Vagina (tissue), 2 donors: Measurements from ENCODE around the gene APOB. TPM values are rescaled to one million over a fixed set of nuclear protein-coding genes. Genes with fewer than 3 reads are reported as not detected.

ENCODE experiments used
- DNase-seq, 2 donors: peaks; one replicate each; pipeline ENCODE4 v3.0.0-alpha.2; 2017; ENCODE audit errors: extremely low spot score in 2 of 2
- H3K27ac ChIP-seq: fragments of 200-600 bp; sonication (generic); one replicate; pipeline ENCODE4 v1.5.1; 2019
- H3K27me3 ChIP-seq: fragments of 200-600 bp; sonication (generic); one replicate; pipeline ENCODE4 v1.5.1; 2019
- H3K36me3 ChIP-seq, 2 donors: fragments of 200-600 bp; sonication (generic); one replicate each; pipeline ENCODE4 v1.5.1; 2017 to 2019
- H3K4me1 ChIP-seq: fragments of 200-600 bp; sonication (generic); one replicate; pipeline ENCODE4 v1.5.1; 2019
- H3K4me3 ChIP-seq, 2 donors: fragments of 200-600 bp; sonication (generic); 1 replicate in 1 of 2; 2 replicates in 1 of 2; pipeline ENCODE4 v1.5.1; 2016 to 2019
- H3K9me3 ChIP-seq: fragments of 200-600 bp; sonication (generic); one replicate; pipeline ENCODE4 v1.5.1; 2019
- CTCF ChIP-seq, 3 experiments: fragments of 450-650 bp in 2 of 3; fragments of 200-600 bp in 1 of 3; sonication (generic) in 1 of 3; IDR thresholded peaks; one replicate each; pipeline ENCODE4 v1.5.1; 2017 to 2019; ENCODE audit warnings: antibody characterized with exemption in 3 of 3, mild to moderate bottlenecking in 2 of 3, moderate library complexity in 2 of 3
- POLR2A ChIP-seq, 2 donors: fragments of 450-650 bp; IDR thresholded peaks; one replicate each; pipeline ENCODE4 v1.6.1; 2017; ENCODE audit warnings: antibody characterized with exemption in 2 of 2, mild to moderate bottlenecking in 2 of 2, moderate library complexity in 2 of 2
- POLR2AphosphoS5 ChIP-seq, 2 donors: sonication (generic); formaldehyde crosslinking; IDR thresholded peaks; one replicate each; pipeline ENCODE4 v1.9.0; 2017; ENCODE audit warnings: antibody characterized with exemption in 2 of 2, mild to moderate bottlenecking in 2 of 2, low read depth in 1 of 2; ENCODE audit not compliant: insufficient read depth in 1 of 2
- intact Hi-C: fragments of 100-400 bp; cut with DNase I; formaldehyde crosslinking; loops from one replicate; pipeline ENCODE4 v1.15.1; 2023
- total RNA-seq: library from RNA; depleted of rRNA; stranded (reverse); fragments of >200 nt; gene quantifications from one replicate; pipeline ENCODE4 v1.2.3, GENCODE V29; 2016

APOB gene
- total RNA-seq, 1 donor from 2014 or later: not detected

- H3K4me1 ChIP-seq: peaks cover 38% of the 10 kb centered on the region
- no peaks in the 10 kb centered on the region for H3K9me3 ChIP-seq
- peak overlapping the region; percentile 65 for H3K27ac ChIP-seq
- no peak overlapping the region for H3K4me3 ChIP-seq
- no peak for DNase-seq
- no peak for TF ChIP-seq POLR2A (IDR thresholded peaks at IDR 0.05)
- peak; percentile 69 to 72 for TF ChIP-seq POLR2AphosphoS5 (IDR thresholded peaks at IDR 0.05; ENCODE audit: insufficient read depth in 1 of 2, low read depth in 1 of 2)
- no peaks in the 10 kb centered on the region for H3K36me3 ChIP-seq
- intact Hi-C loops: no loop called here
- no peaks in the 10 kb centered on the region for H3K27me3 ChIP-seq
Measured at GRCh38 chr2:20992201-20992711, 51.6 kb downstream of the APOB start.

GRCh38 chr2:20990442-20991430 lies 53.1 kb downstream of the APOB start:
- peaks cover 41% of the 10 kb centered on the region for H3K4me1 ChIP-seq
- no peaks in the 10 kb centered on the region for H3K36me3 ChIP-seq
- H3K4me3 ChIP-seq: no peak overlapping the region
- H3K9me3 ChIP-seq: no peaks in the 10 kb centered on the region
- peak overlapping the region; percentile 65 for H3K27ac ChIP-seq
- DNase-seq: no peak
- intact Hi-C loops: no loop called here
- H3K27me3 ChIP-seq: no peaks in the 10 kb centered on the region
- no peak for TF ChIP-seq POLR2A (IDR thresholded peaks at IDR 0.05)
- no peak for TF ChIP-seq CTCF (IDR thresholded peaks at IDR 0.05)
- TF ChIP-seq POLR2AphosphoS5 (IDR thresholded peaks at IDR 0.05; ENCODE audit: insufficient read depth in 1 of 2, low read depth in 1 of 2): no peak

- Histone ChIP-seq H3K27me3 (no peaks in the 10 kb centered on the region), H3K4me3 (no peak overlapping the region), H3K36me3 (no peaks in the 10 kb centered on the region), H3K27ac (peak overlapping the region; percentile 2), H3K4me1 (peaks cover 51% of the 10 kb centered on the region), H3K9me3 (no peaks in the 10 kb centered on the region)
- intact Hi-C loops: no loop called here
- no peak for DNase-seq
- TF ChIP-seq POLR2A (IDR thresholded peaks at IDR 0.05) (no peak), CTCF (IDR thresholded peaks at IDR 0.05) (no peak), POLR2AphosphoS5 (IDR thresholded peaks at IDR 0.05; ENCODE audit: insufficient read depth in 1 of 2, low read depth in 1 of 2) (no peak)
Measured at GRCh38 chr2:20989404-20989803, 54.5 kb downstream of the APOB start.

DNA sequence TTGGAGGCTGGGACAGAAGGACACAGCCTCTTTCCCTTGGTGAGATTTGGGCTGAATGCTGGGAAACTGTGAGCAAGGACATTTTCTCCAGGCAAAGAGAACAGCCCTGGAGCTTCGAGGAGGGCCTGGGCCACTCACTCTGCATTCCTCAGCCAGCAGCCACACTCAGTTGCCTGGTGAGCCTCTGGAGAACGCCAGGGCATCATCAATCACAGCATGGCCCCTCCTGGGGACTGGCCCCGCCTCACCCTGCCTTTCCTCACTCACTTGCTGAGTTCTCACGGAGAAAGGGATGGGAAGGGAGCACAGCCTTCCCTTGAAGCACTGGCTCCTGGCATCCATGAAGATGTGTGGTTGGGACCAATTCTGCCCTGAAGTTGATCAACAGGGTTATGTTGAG lies 55.0 kb downstream of the APOB start:
- peaks cover 54% of the 10 kb centered on the region for H3K4me1 ChIP-seq
- no peak for DNase-seq
- no peaks in the 10 kb centered on the region for H3K36me3 ChIP-seq
- TF ChIP-seq POLR2AphosphoS5 (IDR thresholded peaks at IDR 0.05; ENCODE audit: insufficient read depth in 1 of 2, low read depth in 1 of 2) (no peak), POLR2A (IDR thresholded peaks at IDR 0.05) (no peak), CTCF (IDR thresholded peaks at IDR 0.05) (no peak)
- H3K4me3 ChIP-seq: no peak overlapping the region
- no peaks in the 10 kb centered on the region for H3K9me3 ChIP-seq
- H3K27me3 ChIP-seq: no peaks in the 10 kb centered on the region
- intact Hi-C loops: no loop called here
- peak overlapping the region; percentile 2 for H3K27ac ChIP-seq

DNA sequence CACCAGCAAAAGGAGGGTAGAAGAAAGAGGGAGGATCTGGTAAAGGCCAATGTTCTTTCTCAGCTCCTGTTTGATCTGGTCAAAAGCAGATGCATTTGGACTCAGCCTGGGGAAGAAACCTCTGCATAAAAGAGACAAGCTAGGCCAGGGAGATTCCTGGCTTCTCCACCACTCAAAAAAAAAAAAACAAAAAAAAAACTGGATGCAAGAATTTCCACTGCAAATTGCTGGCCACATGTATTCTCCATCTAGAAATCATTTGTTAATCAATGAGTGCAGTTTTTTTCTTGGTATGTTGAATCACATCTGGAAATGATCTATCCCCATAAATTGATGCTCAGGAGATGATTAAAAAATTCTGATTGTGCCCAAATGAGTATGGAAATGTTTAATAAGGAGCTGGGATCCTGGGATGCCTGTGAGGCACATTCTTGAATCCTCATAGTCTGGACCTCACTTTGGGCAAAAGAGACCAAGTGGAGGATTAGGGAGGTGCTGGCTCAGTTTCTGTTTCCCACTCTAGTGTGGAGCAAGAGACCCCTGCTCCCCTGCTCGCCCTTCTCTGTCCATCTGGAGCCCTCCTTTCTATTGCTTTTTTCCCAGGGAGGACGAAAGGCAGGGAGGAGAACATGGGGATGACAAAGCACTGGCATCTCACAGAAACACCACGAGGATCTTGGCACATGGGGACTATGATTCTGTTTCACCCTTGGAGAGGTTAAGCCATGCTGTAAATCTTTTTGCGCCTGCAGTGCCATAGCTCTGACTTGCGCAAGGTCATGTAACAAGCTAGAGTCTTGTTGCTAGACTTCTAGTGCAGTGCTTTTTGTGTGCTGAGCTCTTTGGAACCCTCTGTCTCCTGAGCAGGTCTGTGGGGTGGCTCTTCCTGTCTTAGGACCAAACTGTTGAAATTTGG lies 57.6 kb downstream of the APOB start:
- Histone ChIP-seq H3K9me3 (no peaks in the 10 kb centered on the region), H3K36me3 (no peaks in the 10 kb centered on the region), H3K4me3 (no peak overlapping the region), H3K27ac (peak overlapping the region; percentile 39), H3K4me1 (peaks cover 46% of the 10 kb centered on the region), H3K27me3 (no peaks in the 10 kb centered on the region)
- peak in 1 of 2 donors; percentile 96 for DNase-seq
- TF ChIP-seq CTCF (IDR thresholded peaks at IDR 0.05) (no peak), POLR2AphosphoS5 (IDR thresholded peaks at IDR 0.05; ENCODE audit: insufficient read depth in 1 of 2, low read depth in 1 of 2) (peak in 1 of 2 donors; percentile 10)
- intact Hi-C loops: no loop called here
